OCI-LY1 (cell line): ENCODE measurements around the gene CDK16.

Source experiments
- H2AFZ ChIP-seq: fragments of 200-600 bp; sonication (generic), shearing (Covaris generic); 2 replicates; pipeline ENCODE4 v1.6.0; 2014; ENCODE audit warnings: antibody characterized with exemption, mild to moderate bottlenecking, low read length
- H3F3A ChIP-seq: fragments of 200-600 bp; sonication (generic), shearing (Covaris generic); 2 replicates; pipeline ENCODE4 v1.6.0; 2014; ENCODE audit warnings: mild to moderate bottlenecking, antibody characterized with exemption, low read length, moderate library complexity; ENCODE audit not compliant: insufficient read depth
- H3K27ac ChIP-seq: fragments of 200-600 bp; sonication (generic); 2 replicates; pipeline ENCODE4 v1.5.1; 2014; ENCODE audit warnings: low read length, mixed run types, mild to moderate bottlenecking, low read depth; ENCODE audit not compliant: poor library complexity, severe bottlenecking
- H3K27me3 ChIP-seq: fragments of 200-600 bp; sonication (generic); 2 replicates; pipeline ENCODE4 v1.6.0; 2014; ENCODE audit warnings: antibody characterized with exemption, mild to moderate bottlenecking, low read length, moderate library complexity; ENCODE audit not compliant: insufficient read depth
- H3K36me3 ChIP-seq: fragments of 200-600 bp; sonication (generic); 2 replicates; pipeline ENCODE4 v1.6.1; 2014; ENCODE audit warnings: mild to moderate bottlenecking, antibody characterized with exemption, low read length, moderate library complexity, mixed read lengths; ENCODE audit not compliant: insufficient read depth
- H3K4me1 ChIP-seq: fragments of 200-600 bp; sonication (generic); 2 replicates; pipeline ENCODE4 v1.5.1; 2014; ENCODE audit warnings: mild to moderate bottlenecking, low read length, moderate library complexity; ENCODE audit not compliant: insufficient read depth, severe bottlenecking
- H3K4me2 ChIP-seq: fragments of 200-600 bp; sonication (generic), shearing (Covaris generic); 2 replicates; pipeline ENCODE4 v1.6.1; 2014; ENCODE audit warnings: low read length
- H3K4me3 ChIP-seq: fragments of 200-600 bp; sonication (generic); 2 replicates; pipeline ENCODE4 v1.5.1; 2014; ENCODE audit warnings: low read length, low read depth, mild to moderate bottlenecking, mixed read lengths; ENCODE audit not compliant: poor library complexity, severe bottlenecking
- H3K79me2 ChIP-seq: fragments of 200-600 bp; shearing (Covaris generic); 2 replicates; pipeline ENCODE4 v1.6.1; 2016; ENCODE audit warnings: mixed run types, low read length, mixed read lengths; ENCODE audit not compliant: insufficient read depth
- H3K9ac ChIP-seq: fragments of 200-600 bp; sonication (generic), shearing (Covaris generic); 2 replicates; pipeline ENCODE4 v1.6.1; 2014; ENCODE audit warnings: mild to moderate bottlenecking, low read length, mixed read lengths
- H3K9me2 ChIP-seq: fragments of 200-600 bp; sonication (generic), shearing (Covaris generic); 2 replicates; pipeline ENCODE4 v1.6.1; 2014; ENCODE audit warnings: low read depth, mild to moderate bottlenecking, low read length, mixed read lengths
- H3K9me3 ChIP-seq: fragments of 200-600 bp; shearing (Covaris generic); 2 replicates; pipeline ENCODE4 v1.6.1; 2014; ENCODE audit warnings: low read length, mixed read lengths
- H4K20me1 ChIP-seq: fragments of 200-600 bp; sonication (generic), shearing (Covaris generic); 2 replicates; pipeline ENCODE4 v1.6.0; 2016; ENCODE audit warnings: mild to moderate bottlenecking, low read length; ENCODE audit not compliant: insufficient read depth
- CTCF ChIP-seq: fragments of 200-600 bp; sonication (generic), shearing (Covaris generic); IDR thresholded peaks from 2 replicates; pipeline ENCODE4 v1.5.1; 2017; ENCODE audit warnings: mild to moderate bottlenecking, antibody characterized with exemption, low read length, moderate library complexity, mixed read lengths
- EZH2 ChIP-seq: fragments of 200-600 bp; sonication (generic), shearing (Covaris generic); IDR thresholded peaks from 2 replicates; pipeline ENCODE4 v1.8.0; 2017; ENCODE audit warnings: borderline replicate concordance, mixed run types, mild to moderate bottlenecking, antibody characterized with exemption, low read length, moderate library complexity, mixed read lengths

The CDK16 gene

GRCh38 chrX:47244676-47245075 lies 26.2 kb downstream of the CDK16 start:
- Histone ChIP-seq H3K79me2 (no peaks in the 10 kb centered on the region), H3K27me3 (no peaks in the 10 kb centered on the region), H3K27ac (no peak overlapping the region), H3K36me3 (peaks cover 66% of the 10 kb centered on the region), H3K9me3 (no peaks in the 10 kb centered on the region), H2AFZ (no peak overlapping the region), H3K4me3 (no peak overlapping the region), H3F3A (no peaks in the 10 kb centered on the region), H4K20me1 (no peaks in the 10 kb centered on the region), H3K9ac (no peak overlapping the region), H3K4me1 (no peaks in the 10 kb centered on the region), H3K9me2 (no peaks in the 10 kb centered on the region), H3K4me2 (no peak overlapping the region)
- TF ChIP-seq EZH2 (no peak), CTCF (no peak)

GRCh38 chrX:47245156-47245555 lies 26.7 kb downstream of the CDK16 start:
- no peak overlapping the region for H3K4me3 ChIP-seq
- H3K4me1 ChIP-seq = no peaks in the 10 kb centered on the region
- H3K9ac ChIP-seq = no peak overlapping the region
- no peaks in the 10 kb centered on the region for H3K27me3 ChIP-seq
- peaks cover 62% of the 10 kb centered on the region for H3K36me3 ChIP-seq
- no peak overlapping the region for H3K27ac ChIP-seq
- H3K9me3 ChIP-seq = no peaks in the 10 kb centered on the region
- no peaks in the 10 kb centered on the region for H4K20me1 ChIP-seq
- H3K4me2 ChIP-seq = no peak overlapping the region
- H2AFZ ChIP-seq = no peak overlapping the region
- H3K9me2 ChIP-seq = no peaks in the 10 kb centered on the region
- TF ChIP-seq EZH2 = no peak
- TF ChIP-seq CTCF = no peak
- no peaks in the 10 kb centered on the region for H3F3A ChIP-seq
- no peaks in the 10 kb centered on the region for H3K79me2 ChIP-seq

- H4K20me1 ChIP-seq = no peaks in the 10 kb centered on the region
- H3K9me2 ChIP-seq = no peaks in the 10 kb centered on the region
- H3K36me3 ChIP-seq = peaks cover 41% of the 10 kb centered on the region
- no peak overlapping the region for H3K4me2 ChIP-seq
- no peaks in the 10 kb centered on the region for H3K27me3 ChIP-seq
- H3K4me1 ChIP-seq = no peaks in the 10 kb centered on the region
- TF ChIP-seq CTCF (no peak), EZH2 (no peak)
- H2AFZ ChIP-seq = no peak overlapping the region
- H3K4me3 ChIP-seq = no peak overlapping the region
- no peaks in the 10 kb centered on the region for H3F3A ChIP-seq
- no peak overlapping the region for H3K9ac ChIP-seq
- no peak overlapping the region for H3K27ac ChIP-seq
- no peaks in the 10 kb centered on the region for H3K9me3 ChIP-seq
- H3K79me2 ChIP-seq = no peaks in the 10 kb centered on the region
Observed at GRCh38 chrX:47247206-47247998, 28.9 kb downstream of the CDK16 start.
